HG03571 (cell line): ENCODE results near the gene OR56A5.

Experiments used
- ATAC-seq: cut with Tn5 transposase; IDR thresholded peaks from one replicate; pipeline ENCODE4 v1.9.1; 2021; ENCODE audit not compliant: unreplicated experiment

The OR56A5 gene

GRCh38 chr11:5933116-5933515 is 35.2 kb downstream of the OR56A5 start:
- ATAC-seq, result no peak

- no peak for ATAC-seq
Observed at GRCh38 chr11:5932671-5933070, 35.6 kb downstream of the OR56A5 start.

DNA sequence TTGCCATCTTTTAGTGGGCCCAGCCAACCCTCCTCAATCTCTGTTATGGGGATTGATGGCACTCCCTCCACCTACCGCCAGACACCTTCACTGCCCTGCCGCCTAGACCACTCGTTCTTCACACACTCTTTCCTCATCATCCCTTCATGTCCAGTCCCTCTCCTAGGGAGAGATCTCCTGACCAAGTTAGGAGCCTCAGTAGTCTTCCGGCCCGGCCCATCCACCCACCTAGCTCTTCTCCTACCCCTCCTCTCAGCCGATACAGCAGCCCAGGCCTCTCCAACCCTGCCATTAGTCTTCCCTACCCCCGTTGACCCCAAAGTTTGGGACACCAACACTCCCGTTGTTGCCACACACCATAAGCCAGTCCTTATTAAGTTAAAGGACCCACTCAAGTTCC is 37.2 kb downstream of the OR56A5 start:
- ATAC-seq, result no peak

DNA sequence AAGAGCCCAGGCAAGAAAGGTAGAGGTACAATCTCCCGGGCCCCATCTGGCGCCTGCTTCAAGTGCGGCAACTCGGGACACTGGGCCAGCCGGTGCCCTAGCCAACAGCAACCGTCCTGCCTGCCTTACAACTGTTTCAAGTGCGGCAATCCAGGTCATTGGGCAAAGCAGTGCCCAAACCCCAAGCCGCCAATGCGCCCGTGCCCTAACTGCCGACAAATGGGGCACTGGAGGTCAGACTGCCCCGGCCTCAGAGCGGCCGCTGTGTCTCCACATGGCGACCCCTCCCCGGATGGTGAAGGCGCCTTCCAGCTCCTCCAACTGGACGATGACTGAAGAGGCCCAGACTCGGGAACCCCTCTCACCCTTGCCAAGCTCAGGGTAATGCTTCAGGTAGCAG is 37.7 kb downstream of the OR56A5 start:
- ATAC-seq, result no peak

GRCh38 chr11:5929571-5930368 is 38.5 kb downstream of the OR56A5 start:
- ATAC-seq, result no peak

DNA sequence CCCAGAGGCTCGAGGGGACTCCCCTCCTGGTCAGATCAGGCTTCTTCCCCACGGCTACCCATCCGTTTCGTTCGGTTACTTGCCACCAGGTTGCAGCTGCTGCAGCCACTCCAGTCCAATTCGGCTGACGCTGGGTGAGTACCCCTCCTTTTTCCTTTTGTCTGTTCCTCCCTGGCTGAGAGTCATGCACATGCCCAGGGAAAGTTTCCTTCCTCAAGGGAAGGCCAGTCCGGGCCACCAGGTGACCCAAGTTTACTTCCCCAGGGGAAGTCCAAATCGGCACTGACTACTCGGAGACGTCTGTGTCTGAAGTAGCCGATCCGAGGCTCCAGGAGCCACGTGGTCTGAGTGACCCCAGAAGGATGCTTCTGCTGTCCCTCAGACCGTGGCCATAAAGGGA is 39.5 kb downstream of the OR56A5 start:
- no peak for ATAC-seq

GRCh38 chr11:5928271-5928670 is 40.0 kb downstream of the OR56A5 start:
- no peak for ATAC-seq

DNA sequence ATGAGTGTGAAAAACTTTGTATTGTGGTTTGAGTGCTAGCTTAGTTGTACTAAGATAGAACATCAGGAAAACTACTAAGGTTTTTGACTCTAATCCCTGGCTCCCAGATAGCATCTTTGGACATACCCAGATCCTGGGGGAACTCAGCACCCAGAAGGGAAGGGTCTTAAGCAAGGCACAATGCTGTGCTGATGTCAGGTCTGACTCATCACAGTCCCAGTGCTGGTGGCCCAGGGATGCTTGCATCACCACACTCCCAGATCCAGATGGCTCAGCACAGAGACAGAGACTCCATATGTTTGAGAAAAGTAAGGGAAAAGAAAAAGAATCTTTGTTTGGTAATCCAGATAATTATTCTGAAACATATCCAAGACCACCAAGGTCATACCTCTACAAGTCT is 44.5 kb downstream of the OR56A5 start:
- no peak for ATAC-seq

GRCh38 chr11:5923427-5923776 is 44.9 kb downstream of the OR56A5 start:
- no peak for ATAC-seq

- ATAC-seq, result peak; percentile 86
Observed at GRCh38 chr11:5922749-5923426, 45.4 kb downstream of the OR56A5 start.
